GM12892 (cell line): ENCODE measurements around the gene HTR6.

Source experiments
- DNase-seq: peaks from one replicate; pipeline ENCODE4 v3.0.0; 2011; ENCODE audit not compliant: insufficient read length
- FAIRE-seq: peaks from 2 replicates; lab custom pipeline; 2011; peaks lifted over from hg19 to GRCh38; lab: Jason Lieb, UNC
- POLR2A ChIP-seq: IDR thresholded peaks from 2 replicates; pipeline ENCODE4 v1.6.1; 2011; ENCODE audit warnings: low read depth, low read length, control low read depth
- POLR2AphosphoS5 ChIP-seq: IDR thresholded peaks from 2 replicates; pipeline ENCODE4 v1.6.1; 2011; ENCODE audit warnings: low read depth, low read length, control low read depth
- TAF1 ChIP-seq: IDR thresholded peaks from 2 replicates; pipeline ENCODE4 v1.6.1; 2011; ENCODE audit warnings: low read depth, mild to moderate bottlenecking, control low read depth, low read length, borderline replicate concordance

Gene HTR6

GRCh38 chr1:19698181-19698580, 33.5 kb downstream of the HTR6 start:
- peak; percentile 48 for DNase-seq
- no peak for TF ChIP-seq POLR2AphosphoS5
- no peak for TF ChIP-seq TAF1
- TF ChIP-seq POLR2A: no peak
- peak; percentile 58 for FAIRE-seq

GRCh38 chr1:19700079-19700777, 35.6 kb downstream of the HTR6 start:
- FAIRE-seq: no peak
- DNase-seq: no peak
- TF ChIP-seq TAF1 (no peak), POLR2AphosphoS5 (no peak), POLR2A (no peak)

DNA sequence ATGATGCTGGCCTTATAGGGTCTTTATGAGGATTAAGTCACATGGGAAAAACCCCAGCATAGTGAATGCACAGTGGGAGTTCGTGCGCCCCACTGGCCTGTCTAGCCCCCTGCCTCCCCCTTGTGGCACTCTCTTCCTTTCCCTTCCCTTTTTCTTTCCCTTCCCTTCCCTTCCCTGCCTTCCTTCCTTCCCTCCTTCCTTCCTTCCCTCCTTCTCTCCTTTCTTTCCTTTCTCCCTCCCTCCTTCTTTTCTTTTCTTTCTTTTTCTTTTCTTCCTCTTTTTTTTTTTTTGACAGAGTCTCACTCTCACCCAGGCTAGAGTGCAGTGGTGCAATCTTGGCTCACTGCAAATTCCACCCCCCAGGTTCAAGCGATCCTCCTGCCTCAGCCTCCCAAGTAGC, 38.6 kb downstream of the HTR6 start:
- DNase-seq (no peak), FAIRE-seq (no peak)
- TF ChIP-seq TAF1: no peak
- no peak for TF ChIP-seq POLR2AphosphoS5
- no peak for TF ChIP-seq POLR2A

DNA sequence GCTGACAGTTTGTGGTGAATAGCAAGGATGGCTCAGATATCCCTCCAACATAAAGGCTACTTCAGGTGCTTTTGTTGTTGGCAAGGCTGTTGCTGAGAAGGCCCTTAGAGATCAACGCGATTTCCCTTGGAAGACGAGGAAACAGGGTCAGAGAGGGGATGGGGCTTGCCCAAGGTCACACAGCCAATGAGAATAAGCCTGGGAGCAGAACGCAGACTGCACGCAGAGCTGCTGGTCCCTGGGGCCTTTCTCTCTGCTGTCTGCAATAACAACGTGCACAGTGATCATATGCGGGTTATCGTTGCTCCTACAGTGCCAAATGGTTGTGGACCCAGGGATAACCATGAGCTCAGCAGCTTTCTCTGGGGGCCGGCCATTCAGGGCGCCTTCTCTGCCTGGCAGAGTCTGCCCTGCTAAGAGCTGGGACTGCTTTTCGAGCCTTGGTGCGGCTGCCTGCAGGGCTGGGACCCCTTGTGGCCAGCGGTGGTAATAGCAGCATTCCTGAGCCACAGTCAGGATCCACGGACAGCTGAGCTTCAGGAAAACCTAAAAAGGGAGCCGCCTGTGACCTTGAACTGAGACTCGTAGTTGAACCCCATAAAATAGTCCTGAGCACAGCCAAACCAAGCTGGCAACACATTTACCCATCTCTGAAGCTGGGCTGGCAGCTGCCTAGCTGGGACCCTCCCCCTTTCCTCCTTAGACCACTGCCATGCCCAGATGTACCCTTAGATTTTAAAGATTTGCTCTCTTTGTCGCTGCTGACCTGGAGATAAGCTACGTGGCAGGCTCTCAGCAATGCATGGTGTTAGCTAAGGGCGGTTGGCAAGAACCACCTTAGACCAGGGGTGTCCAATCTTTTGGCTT, 39.8 kb downstream of the HTR6 start:
- TF ChIP-seq TAF1 (no peak), POLR2A (no peak), POLR2AphosphoS5 (no peak)
- peak; percentile 58 for DNase-seq
- peak; percentile 93 for FAIRE-seq

DNA sequence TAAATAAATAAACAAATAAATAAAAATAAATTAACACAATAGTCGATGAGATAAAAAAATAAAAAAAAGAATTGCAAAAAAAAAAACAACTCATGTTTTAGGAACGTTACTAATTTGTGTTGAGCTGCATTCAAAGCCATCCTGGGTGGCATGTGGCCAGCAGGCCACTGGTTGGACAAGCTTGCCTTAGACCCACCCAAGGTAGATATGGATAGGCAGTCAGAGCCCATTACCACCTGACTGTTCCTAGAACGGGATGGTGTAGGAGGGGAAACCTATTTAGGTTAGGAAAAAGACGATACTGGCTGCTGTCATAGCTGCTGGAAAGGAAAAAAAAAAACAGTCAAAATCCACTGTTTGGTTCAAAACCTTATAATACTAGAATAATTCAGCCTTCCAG, 40.8 kb downstream of the HTR6 start:
- DNase-seq (no peak), FAIRE-seq (no peak)
- TF ChIP-seq POLR2A: no peak
- TF ChIP-seq TAF1: no peak
- TF ChIP-seq POLR2AphosphoS5: no peak

DNA sequence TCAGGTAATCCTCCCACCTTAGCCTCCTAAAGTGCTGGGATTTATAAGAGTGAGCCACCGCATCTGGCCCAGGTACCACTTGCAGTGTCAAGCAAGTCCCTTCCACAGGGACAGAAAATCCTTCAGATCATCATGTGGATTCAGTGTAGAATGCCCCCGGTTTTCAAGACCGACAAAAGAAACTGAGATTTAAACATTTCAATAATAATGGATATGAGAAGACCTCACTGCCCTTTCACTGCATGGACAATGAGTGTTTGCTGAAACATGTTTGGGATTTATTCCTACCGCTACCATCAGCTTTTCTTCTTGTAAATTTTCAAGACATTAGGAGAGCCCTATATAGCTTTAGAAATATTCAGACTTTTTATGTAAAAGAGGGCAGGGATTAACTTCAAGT, 41.5 kb downstream of the HTR6 start:
- DNase-seq (no peak), FAIRE-seq (no peak)
- TF ChIP-seq POLR2A (no peak), TAF1 (no peak), POLR2AphosphoS5 (no peak)

DNA sequence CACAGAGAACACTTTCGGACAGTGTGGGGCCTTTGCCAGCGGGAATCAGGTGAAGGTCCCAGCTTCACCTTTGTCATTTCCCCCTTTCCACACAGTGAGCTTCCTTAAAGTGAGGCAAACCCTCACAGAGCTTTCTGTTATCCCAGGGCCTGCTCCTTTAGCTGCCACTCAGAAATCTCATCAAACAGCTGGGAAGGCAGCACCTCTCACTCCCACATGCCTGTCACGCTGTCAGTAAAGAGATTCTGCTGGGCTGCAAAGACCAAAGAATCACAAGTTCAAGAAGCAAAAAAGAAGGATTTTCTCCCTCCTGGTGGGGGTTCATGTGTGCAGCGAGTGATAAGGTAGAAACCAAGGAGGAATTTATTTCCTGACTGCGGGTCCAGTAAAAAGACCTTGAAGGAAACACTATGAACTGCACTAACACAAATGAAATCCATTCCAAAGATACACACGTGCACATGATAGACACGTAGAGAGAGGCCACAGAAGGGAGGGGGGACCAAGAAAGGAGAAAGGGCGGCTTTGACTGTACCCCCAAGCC, 44.0 kb downstream of the HTR6 start:
- no peak for DNase-seq
- TF ChIP-seq POLR2A (no peak), TAF1 (no peak), POLR2AphosphoS5 (no peak)
- no peak for FAIRE-seq

DNA sequence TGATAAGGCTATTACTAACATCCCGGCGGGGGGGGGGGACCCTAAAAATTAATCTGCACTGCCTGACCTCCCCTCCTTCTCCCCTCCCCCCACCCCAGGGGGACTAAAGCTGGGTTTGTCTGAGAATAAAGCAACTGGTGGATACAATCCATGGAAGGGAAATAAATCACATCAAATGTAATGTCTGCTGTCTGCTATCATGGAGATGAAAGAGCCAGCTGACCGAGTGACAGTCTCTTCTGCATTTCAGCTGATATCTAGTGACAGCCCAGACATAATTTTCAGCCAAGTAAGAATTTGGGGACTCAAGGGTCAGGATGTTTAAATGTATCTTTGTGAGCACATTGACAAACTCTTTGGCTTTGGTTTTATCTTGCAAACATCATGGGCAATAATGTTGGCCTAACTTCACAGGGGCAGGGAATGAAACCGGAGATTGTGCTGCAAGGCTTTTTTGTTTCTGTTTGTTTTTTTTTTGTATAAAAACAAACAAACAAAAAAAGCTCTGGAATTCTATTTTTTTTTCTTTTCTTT, 44.7 kb downstream of the HTR6 start:
- FAIRE-seq (no peak), DNase-seq (no peak)
- no peak for TF ChIP-seq POLR2A
- TF ChIP-seq TAF1: no peak
- TF ChIP-seq POLR2AphosphoS5: no peak

DNA sequence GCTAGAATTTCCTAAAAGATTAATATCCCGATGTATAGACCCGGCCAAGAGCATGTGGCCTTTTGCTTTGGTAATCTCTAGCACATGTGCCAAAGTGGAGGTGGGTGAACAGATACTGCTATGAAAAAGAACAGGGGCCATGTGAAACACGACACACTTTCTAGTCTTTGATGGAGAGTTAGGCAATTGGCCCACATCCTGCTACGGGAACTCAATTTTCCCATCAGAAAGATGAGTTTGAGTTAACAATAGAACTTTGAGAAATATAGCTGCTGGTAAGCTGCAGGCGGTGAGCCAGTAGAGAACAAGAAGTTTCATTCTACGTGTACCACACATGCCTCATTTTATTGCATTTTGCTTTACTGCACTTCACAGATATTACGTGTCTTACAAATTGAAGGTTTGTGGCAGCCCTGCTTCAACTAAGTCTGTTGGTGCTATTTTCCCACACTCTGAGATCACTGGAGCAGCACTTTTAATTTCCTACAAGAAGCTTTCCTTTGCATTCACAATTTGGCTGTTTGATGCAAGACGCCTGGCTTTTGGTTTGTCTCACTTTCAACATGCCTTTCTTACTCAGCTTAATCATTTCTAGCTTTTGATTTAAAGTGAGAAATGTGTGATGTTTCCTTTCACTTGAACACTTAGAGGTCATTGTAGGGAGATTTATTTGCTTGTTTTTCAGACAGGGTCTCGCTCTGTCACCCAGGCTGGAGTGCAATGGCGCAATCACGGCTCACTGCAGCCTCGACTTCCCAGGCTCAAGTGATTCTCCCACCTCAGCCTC, 46.3 kb downstream of the HTR6 start:
- TF ChIP-seq POLR2A: no peak
- no peak for TF ChIP-seq POLR2AphosphoS5
- no peak for DNase-seq
- peak; percentile 94 for FAIRE-seq

DNA sequence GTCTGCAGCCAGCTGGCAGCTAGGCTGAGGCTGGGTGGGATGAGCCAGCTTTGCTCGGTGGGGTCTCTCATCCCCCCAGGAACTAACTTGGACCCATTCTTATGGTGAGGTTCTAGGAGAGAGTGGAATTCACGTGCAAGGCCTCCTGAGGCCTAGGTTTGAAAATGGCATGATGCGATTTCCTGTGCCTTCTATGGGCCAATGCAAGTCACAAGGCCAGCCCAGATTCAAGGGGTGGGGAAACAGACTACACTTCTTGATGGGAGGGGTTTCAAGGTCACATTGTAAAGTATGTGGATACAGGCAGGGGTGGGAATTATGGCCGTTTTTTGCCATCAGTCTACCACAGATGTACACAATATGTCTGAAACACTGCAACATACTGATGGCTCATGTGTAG, 48.3 kb downstream of the HTR6 start:
- TF ChIP-seq POLR2A: no peak
- TF ChIP-seq TAF1: no peak
- TF ChIP-seq POLR2AphosphoS5: no peak
- peak; percentile 64 for FAIRE-seq
- DNase-seq: no peak

DNA sequence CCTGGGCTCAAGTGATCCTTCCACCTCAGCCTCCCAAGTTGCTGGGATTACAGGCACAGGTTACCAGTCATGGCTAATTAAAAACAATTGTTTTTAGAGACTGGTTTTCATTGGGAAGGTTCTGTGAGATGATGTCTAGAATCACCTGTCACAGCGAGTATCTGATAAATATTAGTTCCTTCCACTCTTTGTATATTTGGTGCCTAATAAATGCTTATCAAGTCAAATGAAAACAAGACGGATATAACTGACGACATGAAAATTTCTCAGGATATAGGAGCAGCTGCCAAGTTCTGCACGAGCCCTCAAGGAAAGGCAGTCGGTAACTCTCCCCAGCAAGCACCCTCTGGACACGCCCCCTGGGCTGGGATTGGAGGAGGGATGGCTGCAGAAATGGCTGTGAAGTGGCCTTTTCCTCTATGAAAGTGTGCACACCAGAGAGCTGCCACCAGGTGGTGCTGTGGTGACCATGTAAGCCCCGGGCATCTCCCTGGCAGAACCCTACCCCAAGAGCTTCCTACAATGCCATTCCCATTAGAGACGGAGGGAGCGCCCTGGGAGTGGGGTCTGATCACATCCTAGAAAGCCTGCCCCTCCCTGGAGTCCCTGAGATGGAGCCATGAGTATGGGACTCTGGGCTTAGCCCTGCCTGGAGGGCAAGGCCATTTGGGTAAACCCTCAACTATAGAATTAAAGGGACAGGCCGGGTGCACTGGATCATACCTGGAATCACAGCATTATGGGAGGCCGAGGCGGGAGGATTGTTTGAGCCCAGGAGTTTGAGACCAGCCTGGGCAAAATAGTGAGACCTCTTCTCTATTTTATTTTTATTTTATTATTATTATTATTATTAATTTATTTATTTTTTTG, 50.9 kb downstream of the HTR6 start:
- FAIRE-seq (peak; percentile 78), DNase-seq (peak; percentile 77)
- no peak for TF ChIP-seq POLR2AphosphoS5
- no peak for TF ChIP-seq TAF1
- TF ChIP-seq POLR2A: no peak
